ENCODE data around the gene SRCAP. TPM values are rescaled to one million over a fixed set of nuclear protein-coding genes. Genes with fewer than 3 reads are reported as not detected.

SRCAP gene
- total RNA-seq, 1 donor from 2014 or later, result 60.1 TPM

DNA sequence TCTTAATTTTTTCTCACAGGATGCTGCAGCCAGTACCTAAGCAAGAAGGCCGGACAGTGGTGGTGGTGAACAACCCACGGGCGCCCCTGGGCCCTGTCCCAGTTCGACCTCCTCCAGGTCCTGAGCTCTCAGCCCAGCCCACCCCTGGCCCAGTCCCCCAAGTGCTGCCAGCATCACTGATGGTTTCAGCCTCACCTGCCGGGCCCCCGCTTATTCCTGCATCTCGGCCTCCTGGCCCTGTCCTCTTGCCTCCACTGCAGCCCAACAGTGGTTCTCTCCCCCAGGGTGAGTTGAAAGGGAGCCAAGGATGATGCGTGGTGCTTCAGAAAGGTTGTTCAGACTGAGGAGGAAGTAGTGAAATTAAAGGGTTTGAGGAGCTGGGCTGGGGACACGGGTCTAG is 21.7 kb downstream of the SRCAP start:
- Mint-ChIP-seq H3K9me3 (ENCODE audit: unreplicated experiment) (peaks cover 9% of the 10 kb centered on the region), H3K27me3 (ENCODE audit: unreplicated experiment) (peaks cover 16% of the 10 kb centered on the region), H3K4me1 (ENCODE audit: low read depth, unreplicated experiment) (no peaks in the 10 kb centered on the region), H3K36me3 (ENCODE audit: unreplicated experiment) (peaks cover 17% of the 10 kb centered on the region), H3K4me3 (ENCODE audit: unreplicated experiment) (no peak overlapping the region), H3K27ac (ENCODE audit: unreplicated experiment) (no peak overlapping the region)
- TF ChIP-seq, protein P1, sequence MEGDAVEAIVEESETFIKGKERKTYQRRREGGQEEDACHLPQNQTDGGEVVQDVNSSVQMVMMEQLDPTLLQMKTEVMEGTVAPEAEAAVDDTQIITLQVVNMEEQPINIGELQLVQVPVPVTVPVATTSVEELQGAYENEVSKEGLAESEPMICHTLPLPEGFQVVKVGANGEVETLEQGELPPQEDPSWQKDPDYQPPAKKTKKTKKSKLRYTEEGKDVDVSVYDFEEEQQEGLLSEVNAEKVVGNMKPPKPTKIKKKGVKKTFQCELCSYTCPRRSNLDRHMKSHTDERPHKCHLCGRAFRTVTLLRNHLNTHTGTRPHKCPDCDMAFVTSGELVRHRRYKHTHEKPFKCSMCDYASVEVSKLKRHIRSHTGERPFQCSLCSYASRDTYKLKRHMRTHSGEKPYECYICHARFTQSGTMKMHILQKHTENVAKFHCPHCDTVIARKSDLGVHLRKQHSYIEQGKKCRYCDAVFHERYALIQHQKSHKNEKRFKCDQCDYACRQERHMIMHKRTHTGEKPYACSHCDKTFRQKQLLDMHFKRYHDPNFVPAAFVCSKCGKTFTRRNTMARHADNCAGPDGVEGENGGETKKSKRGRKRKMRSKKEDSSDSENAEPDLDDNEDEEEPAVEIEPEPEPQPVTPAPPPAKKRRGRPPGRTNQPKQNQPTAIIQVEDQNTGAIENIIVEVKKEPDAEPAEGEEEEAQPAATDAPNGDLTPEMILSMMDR (IDR thresholded peaks at IDR 0.05; ENCODE audit: partially characterized antibody, unreplicated experiment), result no peak
- no peak for DNase-seq

DNA sequence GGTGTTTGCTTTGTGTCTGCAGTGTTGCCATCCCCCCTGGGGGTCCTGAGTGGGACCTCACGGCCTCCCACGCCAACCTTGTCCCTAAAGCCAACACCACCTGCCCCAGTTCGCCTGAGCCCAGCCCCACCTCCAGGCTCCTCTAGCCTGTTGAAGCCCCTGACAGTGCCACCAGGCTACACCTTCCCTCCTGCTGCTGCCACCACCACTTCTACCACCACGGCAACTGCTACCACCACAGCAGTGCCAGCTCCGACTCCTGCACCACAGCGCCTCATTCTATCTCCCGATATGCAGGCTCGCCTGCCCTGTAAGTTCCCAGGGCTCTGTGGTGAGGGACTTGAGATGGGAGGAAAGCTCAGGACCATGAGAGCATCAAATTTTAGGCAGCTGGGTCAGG is 22.2 kb downstream of the SRCAP start:
- no peak overlapping the region for H3K27ac Mint-ChIP-seq (ENCODE audit: unreplicated experiment)
- H3K36me3 Mint-ChIP-seq (ENCODE audit: unreplicated experiment), result peaks cover 17% of the 10 kb centered on the region
- H3K9me3 Mint-ChIP-seq (ENCODE audit: unreplicated experiment), result peaks cover 9% of the 10 kb centered on the region
- DNase-seq, result no peak
- H3K4me3 Mint-ChIP-seq (ENCODE audit: unreplicated experiment), result no peak overlapping the region
- H3K4me1 Mint-ChIP-seq (ENCODE audit: low read depth, unreplicated experiment), result no peaks in the 10 kb centered on the region
- TF ChIP-seq, protein P1 (IDR thresholded peaks at IDR 0.05; ENCODE audit: partially characterized antibody, unreplicated experiment), result no peak
- peaks cover 16% of the 10 kb centered on the region for H3K27me3 Mint-ChIP-seq (ENCODE audit: unreplicated experiment)

GRCh38 chr16:30721606-30722005 is 22.6 kb downstream of the SRCAP start:
- Mint-ChIP-seq H3K27me3 (ENCODE audit: unreplicated experiment) (peaks cover 16% of the 10 kb centered on the region), H3K36me3 (ENCODE audit: unreplicated experiment) (peaks cover 17% of the 10 kb centered on the region)

GRCh38 chr16:30722443-30722842 is 23.5 kb downstream of the SRCAP start:
- DNase-seq, result no peak
- Mint-ChIP-seq H3K9me3 (ENCODE audit: unreplicated experiment) (peaks cover 9% of the 10 kb centered on the region), H3K27me3 (ENCODE audit: unreplicated experiment) (peaks cover 16% of the 10 kb centered on the region), H3K4me1 (ENCODE audit: low read depth, unreplicated experiment) (no peaks in the 10 kb centered on the region), H3K27ac (ENCODE audit: unreplicated experiment) (no peak overlapping the region), H3K4me3 (ENCODE audit: unreplicated experiment) (no peak overlapping the region), H3K36me3 (ENCODE audit: unreplicated experiment) (peaks cover 17% of the 10 kb centered on the region)
- TF ChIP-seq, protein P1 (IDR thresholded peaks at IDR 0.05; ENCODE audit: partially characterized antibody, unreplicated experiment), result no peak

More at GRCh38 chr16:30721606-30722005, 22.6 kb downstream of the SRCAP start:
- H3K9me3 Mint-ChIP-seq (ENCODE audit: unreplicated experiment), result peaks cover 9% of the 10 kb centered on the region
- H3K4me1 Mint-ChIP-seq (ENCODE audit: low read depth, unreplicated experiment), result no peaks in the 10 kb centered on the region
- H3K27ac Mint-ChIP-seq (ENCODE audit: unreplicated experiment), result no peak overlapping the region
- H3K4me3 Mint-ChIP-seq (ENCODE audit: unreplicated experiment), result no peak overlapping the region
- TF ChIP-seq, protein P1 (IDR thresholded peaks at IDR 0.05; ENCODE audit: partially characterized antibody, unreplicated experiment), result no peak
- DNase-seq, result no peak

GRCh38 chr16:30722916-30723315 is 23.9 kb downstream of the SRCAP start:
- Mint-ChIP-seq H3K9me3 (ENCODE audit: unreplicated experiment) (peaks cover 9% of the 10 kb centered on the region), H3K27me3 (ENCODE audit: unreplicated experiment) (peaks cover 16% of the 10 kb centered on the region), H3K4me1 (ENCODE audit: low read depth, unreplicated experiment) (no peaks in the 10 kb centered on the region), H3K4me3 (ENCODE audit: unreplicated experiment) (no peak overlapping the region), H3K27ac (ENCODE audit: unreplicated experiment) (no peak overlapping the region), H3K36me3 (ENCODE audit: unreplicated experiment) (peaks cover 17% of the 10 kb centered on the region)
- no peak for DNase-seq
- TF ChIP-seq, protein P1 (IDR thresholded peaks at IDR 0.05; ENCODE audit: partially characterized antibody, unreplicated experiment), result no peak
